Activated CD4-positive, alpha-beta T cell treated with anti-CD3 and anti-CD28 coated beads, Interleukin-2, amount 10 ng/mL, durations not matched to agents 24 days and 14 days (primary cell): ENCODE measurements around the gene PLSCR3. TPM values are rescaled to one million over a fixed set of nuclear protein-coding genes. Genes with fewer than 3 reads are reported as not detected.

ENCODE experiments used
- DNase-seq: peaks from one replicate; pipeline ENCODE4 v3.0.0; 2022
- H3K27ac Mint-ChIP-seq: one replicate; pipeline ENCODE4 v1.8.0; 2022; ENCODE audit warnings: mild to moderate bottlenecking, mixed read lengths
- H3K27me3 Mint-ChIP-seq: one replicate; pipeline ENCODE4 v1.8.0; 2022; ENCODE audit warnings: mixed read lengths
- H3K36me3 Mint-ChIP-seq: one replicate; pipeline ENCODE4 v1.8.0; 2022; ENCODE audit warnings: low read depth, mild to moderate bottlenecking, mixed read lengths
- H3K4me1 Mint-ChIP-seq: one replicate; pipeline ENCODE4 v1.8.0; 2021; ENCODE audit warnings: mixed read lengths
- H3K4me3 Mint-ChIP-seq: one replicate; pipeline ENCODE4 v1.8.0; 2022; ENCODE audit warnings: mild to moderate bottlenecking, moderate library complexity, mixed read lengths
- H3K9me3 Mint-ChIP-seq: one replicate; pipeline ENCODE4 v1.8.0; 2021; ENCODE audit warnings: mixed read lengths
- intact Hi-C: fragments of 100-400 bp; cut with micrococcal nuclease; formaldehyde crosslinking; loops from one replicate; pipeline ENCODE4 v1.15.1; 2023
- total RNA-seq: library from RNA; stranded (reverse); gene quantifications from 2 replicates; pipeline ENCODE4 v1.2.3, GENCODE V29; 2022

PLSCR3 gene
- total RNA-seq, 1 donor from 2014 or later: 79.8 TPM

GRCh38 chr17:7351665-7352502 lies 42.4 kb downstream of the PLSCR3 start, which contains the start of gene KCTD11:
TSS of gene KCTD11 (plus strand) at chr17:7352162.
- peak; percentile 94 for DNase-seq
- no peaks in the 10 kb centered on the region for H3K27me3 Mint-ChIP-seq
- H3K4me1 Mint-ChIP-seq: peaks cover 33% of the 10 kb centered on the region
- H3K27ac Mint-ChIP-seq: peak within 1 kb of the TSS; percentile 92
- no peaks in the 10 kb centered on the region for H3K9me3 Mint-ChIP-seq
- peaks cover 35% of the 10 kb centered on the region for H3K36me3 Mint-ChIP-seq
- intact Hi-C loops: loop anchor here (1.0 to 5.0 kb wide), 5 partner anchors 15 to 130 kb away; partner anchors contain the start of genes ACAP1, POLR2A, SLC2A4 and SLC35G6
- H3K4me3 Mint-ChIP-seq: peak within 1 kb of the TSS; percentile 88

- H3K4me3 Mint-ChIP-seq: no peak overlapping the region
- H3K27ac Mint-ChIP-seq: peak overlapping the region; percentile 75
- DNase-seq: peak; percentile 58
- peaks cover 18% of the 10 kb centered on the region for H3K4me1 Mint-ChIP-seq
- no peaks in the 10 kb centered on the region for H3K9me3 Mint-ChIP-seq
- H3K36me3 Mint-ChIP-seq: peaks cover 46% of the 10 kb centered on the region
- intact Hi-C loops: no loop called here
- no peaks in the 10 kb centered on the region for H3K27me3 Mint-ChIP-seq
Observed at GRCh38 chr17:7348478-7349242, 45.7 kb downstream of the PLSCR3 start.

- H3K36me3 Mint-ChIP-seq: peaks cover 49% of the 10 kb centered on the region
- peak overlapping the region; percentile 29 for H3K27ac Mint-ChIP-seq
- peak; percentile 56 for DNase-seq
- no peaks in the 10 kb centered on the region for H3K27me3 Mint-ChIP-seq
- intact Hi-C loops: no loop called here
- no peaks in the 10 kb centered on the region for H3K9me3 Mint-ChIP-seq
- H3K4me3 Mint-ChIP-seq: no peak overlapping the region
- peaks cover 19% of the 10 kb centered on the region for H3K4me1 Mint-ChIP-seq
Observed at GRCh38 chr17:7347630-7348477, 46.5 kb downstream of the PLSCR3 start.

GRCh38 chr17:7346761-7347614 lies 47.3 kb downstream of the PLSCR3 start:
- Mint-ChIP-seq H3K36me3 (peaks cover 48% of the 10 kb centered on the region), H3K4me3 (no peak overlapping the region), H3K4me1 (peaks cover 13% of the 10 kb centered on the region), H3K9me3 (no peaks in the 10 kb centered on the region), H3K27ac (no peak overlapping the region), H3K27me3 (no peaks in the 10 kb centered on the region)
- no peak for DNase-seq
- intact Hi-C loops: no loop called here

GRCh38 chr17:7343250-7343649 lies 51.1 kb downstream of the PLSCR3 start:
- H3K27me3 Mint-ChIP-seq: no peaks in the 10 kb centered on the region
- peaks cover 46% of the 10 kb centered on the region for H3K36me3 Mint-ChIP-seq
- no peak for DNase-seq
- intact Hi-C loops: no loop called here
- H3K27ac Mint-ChIP-seq: no peak overlapping the region
- H3K4me3 Mint-ChIP-seq: no peak overlapping the region
- H3K4me1 Mint-ChIP-seq: peaks cover 8% of the 10 kb centered on the region
- no peaks in the 10 kb centered on the region for H3K9me3 Mint-ChIP-seq

GRCh38 chr17:7341842-7342241 lies 52.5 kb downstream of the PLSCR3 start:
- no peak for DNase-seq
- Mint-ChIP-seq H3K4me1 (peaks cover 18% of the 10 kb centered on the region), H3K9me3 (no peaks in the 10 kb centered on the region), H3K27ac (peak overlapping the region; percentile 34), H3K27me3 (no peaks in the 10 kb centered on the region), H3K36me3 (peaks cover 44% of the 10 kb centered on the region), H3K4me3 (no peak overlapping the region)
- intact Hi-C loops: no loop called here

- Mint-ChIP-seq H3K4me1 (peaks cover 29% of the 10 kb centered on the region), H3K27me3 (no peaks in the 10 kb centered on the region), H3K4me3 (no peak overlapping the region), H3K27ac (no peak overlapping the region), H3K36me3 (peaks cover 39% of the 10 kb centered on the region), H3K9me3 (no peaks in the 10 kb centered on the region)
- intact Hi-C loops: no loop called here
- DNase-seq: no peak
Observed at GRCh38 chr17:7340179-7340578, 54.1 kb downstream of the PLSCR3 start.

Other genes starting within 250 kb of the PLSCR3 start
- 1.8 and 1.9 TPM in 2 replicates for gene ASGR1, start 215.2 kb downstream of the PLSCR3 start, total RNA-seq
- 12.4 and 14.0 TPM in 2 replicates for gene DLG4, start 174.7 kb downstream of the PLSCR3 start, total RNA-seq
- 244 and 267 TPM in 2 replicates for gene ACADVL, start 174.6 kb downstream of the PLSCR3 start, total RNA-seq
- gene DVL2, start 160.0 kb downstream of the PLSCR3 start, total RNA-seq: 71.1 and 77.7 TPM in 2 replicates
- 46.2 and 51.7 TPM in 2 replicates for gene PHF23, start 155.1 kb downstream of the PLSCR3 start, total RNA-seq
- 124 and 126 TPM in 2 replicates for gene GABARAP, start 152.1 kb downstream of the PLSCR3 start, total RNA-seq
- gene CTDNEP1, start 142.8 kb downstream of the PLSCR3 start, total RNA-seq: 188 and 190 TPM in 2 replicates
- gene ELP5, start 142.3 kb downstream of the PLSCR3 start, total RNA-seq: 74.3 and 76.8 TPM in 2 replicates
- 0.31 and 0.40 TPM in 2 replicates for gene CLDN7, start 132.0 kb downstream of the PLSCR3 start, total RNA-seq
- 0.17 and 0.37 TPM in 2 replicates for gene SLC2A4, start 112.8 kb downstream of the PLSCR3 start, total RNA-seq
- gene YBX2, start 99.9 kb downstream of the PLSCR3 start, total RNA-seq: 0.21 and 0.33 TPM in 2 replicates
- 1,303 and 1,327 TPM in 2 replicates for gene EIF5A, start 86.9 kb downstream of the PLSCR3 start, total RNA-seq
- gene GPS2, start 79.2 kb downstream of the PLSCR3 start, total RNA-seq: 51.5 and 56.2 TPM in 2 replicates
- 59.3 and 59.6 TPM in 2 replicates for gene NEURL4, start 65.2 kb downstream of the PLSCR3 start, total RNA-seq
- 262 and 275 TPM in 2 replicates for gene ACAP1, start 58.0 kb downstream of the PLSCR3 start, total RNA-seq
- gene KCTD11, start 42.4 kb downstream of the PLSCR3 start, total RNA-seq: 7.0 and 7.6 TPM in 2 replicates
- gene TMEM95, start 39.4 kb downstream of the PLSCR3 start, total RNA-seq: not detected in 2 replicates
- 5.3 and 5.5 TPM in 2 replicates for gene TNK1, start 13.4 kb downstream of the PLSCR3 start, total RNA-seq
- 47.4 and 59.3 TPM in 2 replicates for gene TMEM256, start 9.6 kb upstream of the PLSCR3 start, total RNA-seq
- gene NLGN2, start 13.3 kb upstream of the PLSCR3 start, total RNA-seq: 2.9 and 3.0 TPM in 2 replicates
- not detected in 2 replicates for gene SPEM1, start 25.8 kb upstream of the PLSCR3 start, total RNA-seq
- gene SPEM2, start 31.1 kb upstream of the PLSCR3 start, total RNA-seq: not detected in 2 replicates
- gene SPEM3, start 34.3 kb upstream of the PLSCR3 start, total RNA-seq: not detected in 2 replicates
- 12.8 and 12.9 TPM in 2 replicates for gene TMEM102, start 40.9 kb upstream of the PLSCR3 start, total RNA-seq
- 9.4 and 9.5 TPM in 2 replicates for gene FGF11, start 45.0 kb upstream of the PLSCR3 start, total RNA-seq
- gene CHRNB1, start 50.5 kb upstream of the PLSCR3 start, total RNA-seq: 6.1 and 7.2 TPM in 2 replicates
- gene ZBTB4, start 85.1 kb upstream of the PLSCR3 start, total RNA-seq: 16.0 and 16.1 TPM in 2 replicates
- not detected in 2 replicates for gene SLC35G6, start 86.9 kb upstream of the PLSCR3 start, total RNA-seq
- gene POLR2A, start 89.8 kb upstream of the PLSCR3 start, total RNA-seq: 226 and 230 TPM in 2 replicates
- 21.5 and 21.8 TPM in 2 replicates for gene TNFSF12, start 154.5 kb upstream of the PLSCR3 start, total RNA-seq
- 2.4 and 3.5 TPM in 2 replicates for gene TNFSF13, start 164.2 kb upstream of the PLSCR3 start, total RNA-seq
- 89.7 and 93.0 TPM in 2 replicates for gene SENP3, start 167.4 kb upstream of the PLSCR3 start, total RNA-seq
- gene CD68, start 185.1 kb upstream of the PLSCR3 start, total RNA-seq: 3.2 and 3.5 TPM in 2 replicates
- gene MPDU1, start 189.3 kb upstream of the PLSCR3 start, total RNA-seq: 92.5 and 104 TPM in 2 replicates
- gene SOX15, start 195.6 kb upstream of the PLSCR3 start, total RNA-seq: 0.43 TPM in 1 of 2 replicates, not detected in the other
- 62.6 and 64.4 TPM in 2 replicates for gene FXR2, start 220.4 kb upstream of the PLSCR3 start, total RNA-seq
- 16.5 and 17.7 TPM in 2 replicates for gene SAT2, start 233.3 kb upstream of the PLSCR3 start, total RNA-seq
- not detected in 2 replicates for gene SHBG, start 235.6 kb upstream of the PLSCR3 start, total RNA-seq